ENCODE measurements around the gene DOCK9. TPM values are rescaled to one million over a fixed set of nuclear protein-coding genes. Genes with fewer than 3 reads are reported as not detected.
A peak's percentile ranks its signal among the peaks of the same experiment; 100 is the strongest.
"Not testable (repeated sequence)": the region's sequence is repeated elsewhere in the genome, so short reads cannot be mapped to it uniquely, and the experiment has no call there.

The DOCK9 gene
- total RNA-seq, 1 donor from 2014 or later: 46.2 TPM

DNA sequence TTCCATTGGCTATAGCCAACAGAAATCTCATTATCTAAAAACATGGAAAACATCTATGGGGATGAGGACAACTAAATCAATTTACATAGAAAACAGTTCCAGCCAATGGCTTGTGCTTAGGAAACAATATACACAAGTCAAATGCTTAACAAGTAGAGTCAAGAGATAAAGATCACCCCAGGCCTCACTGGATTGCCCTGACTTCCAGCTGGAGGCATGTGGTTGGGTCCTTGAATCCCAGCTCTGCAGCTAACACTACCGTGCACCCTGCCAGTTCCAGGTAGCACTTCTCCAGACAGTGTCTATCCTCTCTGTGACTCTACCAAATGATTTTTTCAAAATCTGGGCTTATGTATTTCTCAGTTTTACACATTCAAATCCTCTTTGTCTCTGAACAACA, 80.2 kb downstream of the DOCK9 start:
- TF ChIP-seq, protein P1, sequence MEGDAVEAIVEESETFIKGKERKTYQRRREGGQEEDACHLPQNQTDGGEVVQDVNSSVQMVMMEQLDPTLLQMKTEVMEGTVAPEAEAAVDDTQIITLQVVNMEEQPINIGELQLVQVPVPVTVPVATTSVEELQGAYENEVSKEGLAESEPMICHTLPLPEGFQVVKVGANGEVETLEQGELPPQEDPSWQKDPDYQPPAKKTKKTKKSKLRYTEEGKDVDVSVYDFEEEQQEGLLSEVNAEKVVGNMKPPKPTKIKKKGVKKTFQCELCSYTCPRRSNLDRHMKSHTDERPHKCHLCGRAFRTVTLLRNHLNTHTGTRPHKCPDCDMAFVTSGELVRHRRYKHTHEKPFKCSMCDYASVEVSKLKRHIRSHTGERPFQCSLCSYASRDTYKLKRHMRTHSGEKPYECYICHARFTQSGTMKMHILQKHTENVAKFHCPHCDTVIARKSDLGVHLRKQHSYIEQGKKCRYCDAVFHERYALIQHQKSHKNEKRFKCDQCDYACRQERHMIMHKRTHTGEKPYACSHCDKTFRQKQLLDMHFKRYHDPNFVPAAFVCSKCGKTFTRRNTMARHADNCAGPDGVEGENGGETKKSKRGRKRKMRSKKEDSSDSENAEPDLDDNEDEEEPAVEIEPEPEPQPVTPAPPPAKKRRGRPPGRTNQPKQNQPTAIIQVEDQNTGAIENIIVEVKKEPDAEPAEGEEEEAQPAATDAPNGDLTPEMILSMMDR (conservative IDR thresholded peaks at IDR 0.05): no peak
- Mint-ChIP-seq H3K9me3 (no peaks in the 10 kb centered on the region), H3K27me3 (no peaks in the 10 kb centered on the region), H3K4me3 (no peak overlapping the region), H3K4me1 (ENCODE audit: unreplicated experiment) (peaks cover 8% of the 10 kb centered on the region), H3K36me3 (peaks cover 18% of the 10 kb centered on the region), H3K27ac (no peak overlapping the region)
- no peak for DNase-seq (ENCODE audit: extremely low spot score, unreplicated experiment)

- DNase-seq (ENCODE audit: extremely low spot score, unreplicated experiment): no peak
- TF ChIP-seq, protein P1 (conservative IDR thresholded peaks at IDR 0.05): no peak
- Mint-ChIP-seq H3K27ac (peak overlapping the region; percentile 7), H3K9me3 (no peaks in the 10 kb centered on the region), H3K36me3 (peaks cover 13% of the 10 kb centered on the region), H3K4me3 (no peak overlapping the region), H3K4me1 (ENCODE audit: unreplicated experiment) (peaks cover 11% of the 10 kb centered on the region), H3K27me3 (no peaks in the 10 kb centered on the region)
These were observed 81.1 kb downstream of the DOCK9 start for GRCh38 chr13:98896868-98897144.

- TF ChIP-seq, protein P1 (conservative IDR thresholded peaks at IDR 0.05): no peak
- peaks cover 11% of the 10 kb centered on the region for H3K4me1 Mint-ChIP-seq (ENCODE audit: unreplicated experiment)
- peaks cover 13% of the 10 kb centered on the region for H3K36me3 Mint-ChIP-seq
- peak overlapping the region; percentile 66 for H3K27ac Mint-ChIP-seq
- no peak overlapping the region for H3K4me3 Mint-ChIP-seq
- DNase-seq (ENCODE audit: extremely low spot score, unreplicated experiment): no peak
- no peaks in the 10 kb centered on the region for H3K9me3 Mint-ChIP-seq
- no peaks in the 10 kb centered on the region for H3K27me3 Mint-ChIP-seq
These were observed 81.6 kb downstream of the DOCK9 start for GRCh38 chr13:98896083-98896867.

DNA sequence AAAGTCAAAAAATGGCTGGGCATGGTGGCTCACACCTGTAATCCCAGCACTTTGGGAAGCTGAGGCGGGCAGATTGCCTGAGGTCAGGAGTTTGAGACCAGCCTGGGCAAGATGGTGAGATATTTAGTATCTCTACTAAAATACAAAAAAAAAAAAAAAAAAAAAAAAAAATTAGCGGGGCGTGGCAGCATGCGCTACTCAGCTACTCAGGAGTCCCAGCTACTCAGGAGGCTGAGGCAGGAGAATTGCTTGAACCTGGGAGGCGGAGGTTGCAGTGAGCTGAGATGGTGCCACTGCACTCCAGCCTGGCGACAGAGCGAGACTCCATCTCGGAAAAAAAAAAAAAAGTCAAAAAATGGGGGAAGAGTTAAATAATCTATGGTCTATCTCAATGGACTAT, 83.0 kb downstream of the DOCK9 start:
- H3K9me3 Mint-ChIP-seq; H3K27ac Mint-ChIP-seq; H3K27me3 Mint-ChIP-seq; DNase-seq (ENCODE audit: extremely low spot score, unreplicated experiment); H3K4me3 Mint-ChIP-seq: not testable (repeated sequence)
- peaks cover 16% of the 10 kb centered on the region for H3K4me1 Mint-ChIP-seq (ENCODE audit: unreplicated experiment)
- H3K36me3 Mint-ChIP-seq: peaks cover 13% of the 10 kb centered on the region

DNA sequence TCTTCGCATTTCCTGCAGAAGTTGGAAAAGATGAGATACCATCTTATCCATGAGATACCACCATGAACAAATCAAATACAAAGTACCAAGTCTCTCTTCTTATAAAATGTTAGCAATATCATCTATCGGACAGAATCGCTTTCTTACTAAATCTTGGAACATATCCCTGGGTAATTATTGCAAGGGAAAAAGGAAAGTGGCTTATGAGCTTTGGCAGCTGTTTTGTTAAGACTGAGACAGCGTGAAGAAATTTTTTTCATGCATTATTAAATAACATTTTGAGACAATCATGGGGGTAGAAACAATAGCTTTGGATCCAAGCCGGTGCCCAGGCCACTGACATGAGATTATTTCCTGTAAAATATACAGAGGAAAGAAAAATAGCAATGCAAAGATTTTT, 84.5 kb downstream of the DOCK9 start:
- H3K9me3 Mint-ChIP-seq: no peaks in the 10 kb centered on the region
- no peaks in the 10 kb centered on the region for H3K27me3 Mint-ChIP-seq
- TF ChIP-seq, protein P1 (conservative IDR thresholded peaks at IDR 0.05): no peak
- no peak for DNase-seq (ENCODE audit: extremely low spot score, unreplicated experiment)
- H3K4me3 Mint-ChIP-seq: no peak overlapping the region
- H3K27ac Mint-ChIP-seq: no peak overlapping the region
- peaks cover 13% of the 10 kb centered on the region for H3K36me3 Mint-ChIP-seq
- peaks cover 16% of the 10 kb centered on the region for H3K4me1 Mint-ChIP-seq (ENCODE audit: unreplicated experiment)

GRCh38 chr13:98892821-98893220, 85.0 kb downstream of the DOCK9 start:
- peaks cover 16% of the 10 kb centered on the region for H3K4me1 Mint-ChIP-seq (ENCODE audit: unreplicated experiment)
- TF ChIP-seq, protein P1 (conservative IDR thresholded peaks at IDR 0.05): no peak
- H3K4me3 Mint-ChIP-seq: no peak overlapping the region
- H3K9me3 Mint-ChIP-seq: no peaks in the 10 kb centered on the region
- H3K36me3 Mint-ChIP-seq: peaks cover 14% of the 10 kb centered on the region
- H3K27ac Mint-ChIP-seq: no peak overlapping the region
- H3K27me3 Mint-ChIP-seq: no peaks in the 10 kb centered on the region
- DNase-seq (ENCODE audit: extremely low spot score, unreplicated experiment): no peak

All from type B pancreatic cell (in vitro differentiated cells).